HepG2 (cell line): Measurements from ENCODE around the gene CDRT4. TPM values are rescaled to one million over a fixed set of nuclear protein-coding genes. Genes with fewer than 3 reads are reported as not detected.

Source experiments
- ARID5B ChIP-seq: IDR thresholded peaks from 2 replicates; pipeline ENCODE4 v1.4.0; 2020; ENCODE audit warnings: mild to moderate bottlenecking, missing genetic modification reagents
- CEBPB ChIP-seq: IDR thresholded peaks from 2 replicates; pipeline ENCODE4 v1.6.1; 2011; ENCODE audit warnings: low read depth, low read length, improper control_type of control experiment, borderline replicate concordance
- CHD4 ChIP-seq: fragments of 200-600 bp; sonication (generic); IDR thresholded peaks from 2 replicates; pipeline ENCODE4 v1.7.0; 2017; ENCODE audit warnings: mild to moderate bottlenecking, low read length, borderline replicate concordance
- HMGA1 ChIP-seq: sonication (generic); formaldehyde crosslinking; conservative IDR thresholded peaks from 2 replicates; pipeline ENCODE4 v1.4.0; 2020; ENCODE audit warnings: missing genetic modification reagents
- HOXA5 ChIP-seq: sonication (generic); formaldehyde crosslinking; IDR thresholded peaks from 2 replicates; pipeline ENCODE4 v1.4.0; 2020; ENCODE audit warnings: missing genetic modification reagents
- IRF9 ChIP-seq: sonication (generic); formaldehyde crosslinking; IDR thresholded peaks from 2 replicates; pipeline ENCODE4 v1.8.0; 2022; ENCODE audit warnings: missing genetic modification reagents, mild to moderate bottlenecking, borderline replicate concordance
- JARID2 ChIP-seq: sonication (generic); formaldehyde crosslinking; IDR thresholded peaks from 2 replicates; pipeline ENCODE4 v1.8.1; 2023; ENCODE audit warnings: missing genetic modification reagents, inconsistent platforms; ENCODE audit not compliant: insufficient replicate concordance
- MXI1 ChIP-seq: IDR thresholded peaks from 3 replicates; pipeline ENCODE4 v1.6.1; 2012; ENCODE audit warnings: low read depth, low read length, inconsistent platforms, borderline replicate concordance
- REL ChIP-seq: sonication (generic); formaldehyde crosslinking; conservative IDR thresholded peaks from 2 replicates; pipeline ENCODE4 v1.8.0; 2022; ENCODE audit warnings: mild to moderate bottlenecking, missing genetic modification reagents, moderate library complexity
- SMARCE1 ChIP-seq: fragments of 450-650 bp; IDR thresholded peaks from 2 replicates; pipeline ENCODE4 v1.6.1; 2017; ENCODE audit warnings: borderline replicate concordance
- STAT5B ChIP-seq: sonication (generic); formaldehyde crosslinking; IDR thresholded peaks from 2 replicates; pipeline ENCODE4 v1.4.0; 2020; ENCODE audit warnings: missing genetic modification reagents
- TEAD2 ChIP-seq: sonication (generic); formaldehyde crosslinking; IDR thresholded peaks from 2 replicates; pipeline ENCODE4 v1.9.0; 2021; ENCODE audit warnings: missing genetic modification reagents
- ZBTB42 ChIP-seq: sonication (generic); formaldehyde crosslinking; IDR thresholded peaks from 2 replicates; pipeline ENCODE4 v1.5.0; 2020; ENCODE audit warnings: mild to moderate bottlenecking, missing genetic modification reagents
- ZBTB46 ChIP-seq: sonication (generic); formaldehyde crosslinking; IDR thresholded peaks from 2 replicates; pipeline ENCODE4 v1.4.0; 2020; ENCODE audit warnings: mild to moderate bottlenecking, missing genetic modification reagents, borderline replicate concordance
- ZFP36L1 ChIP-seq: sonication (generic); formaldehyde crosslinking; IDR thresholded peaks from 2 replicates; pipeline ENCODE4 v1.8.0; 2022; ENCODE audit warnings: mild to moderate bottlenecking, missing genetic modification reagents, moderate library complexity
- ZNF124 ChIP-seq: sonication (generic); formaldehyde crosslinking; IDR thresholded peaks from 2 replicates; pipeline ENCODE4 v1.4.0; 2020; ENCODE audit warnings: missing genetic modification reagents
- ZNF547 ChIP-seq: sonication (generic); formaldehyde crosslinking; IDR thresholded peaks from 2 replicates; pipeline ENCODE4 v1.5.1; 2020; ENCODE audit warnings: mild to moderate bottlenecking, missing genetic modification reagents
- ZNF605 ChIP-seq: sonication (generic); formaldehyde crosslinking; IDR thresholded peaks from 2 replicates; pipeline ENCODE4 v1.8.0; 2022; ENCODE audit warnings: mild to moderate bottlenecking, missing genetic modification reagents
- polyA plus RNA-seq, 8 experiments: library from polyadenylated mRNA; depleted of rRNA in 3 of 8; stranded (reverse) in 7 of 8; unstranded in 1 of 8; fragments of >200 nt; fragmentation: Illumina TruSeq in 4 of 8; extraction: Trizol in 4 of 8; gene quantifications; 2 replicates each; pipeline versions ENCODE4 v1.2.1 to v1.2.3, GENCODE V29; 2011 to 2016; ENCODE audit warnings: low read depth in 4 of 8, missing spikeins in 1 of 8, mixed read lengths in 1 of 8; ENCODE audit not compliant: insufficient read depth in 1 of 8
- total RNA-seq, 5 experiments: library from RNA; depleted of rRNA; stranded (reverse); fragments of >200 nt; fragmentation: Illumina TruSeq; extraction: Trizol; gene quantifications; 2 replicates each; pipeline ENCODE4 v1.2.3, GENCODE V29; 2016; ENCODE audit warnings: low read depth in 1 of 5

The CDRT4 gene
- total and polyA plus RNA-seq, 2 of the 13 experiments (the other 11 are each of a cell fraction or from before 2014, with no cell fraction given): 5.8 to 12.1 TPM

GRCh38 chr17:15432807-15433611 lies 34.4 kb downstream of the CDRT4 start (continued):
- TF ChIP-seq JARID2: no peak
- no peak for TF ChIP-seq REL
- no peak for TF ChIP-seq SMARCE1
- TF ChIP-seq CHD4: no peak
- TF ChIP-seq IRF9 (CRISPR knock-in tag): no peak
- no peak for TF ChIP-seq ZFP36L1 (CRISPR knock-in tag)
- no peak for TF ChIP-seq HMGA1 (CRISPR knock-in tag)
- TF ChIP-seq ZNF605 (CRISPR knock-in tag): no peak
- TF ChIP-seq ZBTB46 (CRISPR knock-in tag): no peak
- no peak for TF ChIP-seq STAT5B (CRISPR knock-in tag)
- peak; percentile 66; the same call in 1 of the 2 replicates for TF ChIP-seq CEBPB
- TF ChIP-seq MXI1: peak; percentile 40; the same call in 1 of the 3 replicates
- TF ChIP-seq ZBTB42: peak; percentile 98
- no peak for TF ChIP-seq TEAD2
- TF ChIP-seq HOXA5 (CRISPR knock-in tag): 0 out of 2 replicates have a peak, but pooled peaks have one; percentile 38
- 0 out of 2 replicates have a peak, but pooled peaks have one; percentile 49 for TF ChIP-seq ZNF547 (CRISPR knock-in tag)
- peak; percentile 79; the same call in 1 of the 2 replicates for TF ChIP-seq ARID5B
- TF ChIP-seq ZNF124 (CRISPR knock-in tag): no peak
